Natural killer cell (primary cell): ENCODE measurements around the gene ZCCHC4. TPM values are rescaled to one million over a fixed set of nuclear protein-coding genes. Genes with fewer than 3 reads are reported as not detected.

Experiments
- ATAC-seq, 3 donors: fragments of 150-1000 bp in 2 of 3; fragments of 200-7000 bp in 1 of 3; cut with Tn5 transposase; 1 replicate in 1 of 3; 2 replicates in 2 of 3; pipeline ENCODE4 v1.10.0; 2021; ENCODE audit warnings: mild to moderate bottlenecking in 2 of 3, moderate library complexity in 2 of 3
- DNase-seq, 2 donors: peaks; one replicate each; pipeline versions ENCODE4 v3.0.0 to v3.0.0-alpha.2; 2013 to 2021; ENCODE audit warnings: mixed read lengths in 1 of 2
- H3K27ac ChIP-seq: one replicate; pipeline ENCODE4 v1.5.1; 2013; ENCODE audit warnings: mild to moderate bottlenecking, low read length
- H3K27me3 ChIP-seq: one replicate; pipeline ENCODE4 v1.6.1; 2013; ENCODE audit warnings: low read length; ENCODE audit not compliant: control insufficient read depth, insufficient read depth
- H3K36me3 ChIP-seq: one replicate; pipeline ENCODE4 v1.6.1; 2013; ENCODE audit warnings: low read length; ENCODE audit not compliant: control insufficient read depth, insufficient read depth
- H3K4me1 ChIP-seq: one replicate; pipeline ENCODE4 v1.6.1; 2013; ENCODE audit warnings: low read length; ENCODE audit not compliant: control insufficient read depth, insufficient read depth
- H3K4me3 ChIP-seq: one replicate; pipeline ENCODE4 v1.5.1; 2013; ENCODE audit warnings: low read length
- H3K9me3 ChIP-seq: one replicate; pipeline ENCODE4 v1.6.1; 2013; ENCODE audit warnings: low read length; ENCODE audit not compliant: control insufficient read depth, insufficient read depth
- H3K27ac Mint-ChIP-seq, 2 donors: one replicate each; pipeline ENCODE4 v1.8.0; 2022; ENCODE audit warnings: mild to moderate bottlenecking in 2 of 2, mixed read lengths in 2 of 2, moderate library complexity in 1 of 2
- H3K27me3 Mint-ChIP-seq, 2 donors: one replicate each; pipeline ENCODE4 v1.8.0; 2022; ENCODE audit warnings: low read depth in 2 of 2, mixed read lengths in 2 of 2
- H3K36me3 Mint-ChIP-seq: one replicate; pipeline ENCODE4 v1.8.0; 2022; ENCODE audit warnings: mixed read lengths
- H3K4me1 Mint-ChIP-seq, 2 donors: one replicate each; pipeline ENCODE4 v1.8.0; 2022; ENCODE audit warnings: mixed read lengths in 2 of 2
- H3K4me3 Mint-ChIP-seq: one replicate; pipeline ENCODE4 v1.8.0; 2022; ENCODE audit warnings: mild to moderate bottlenecking, moderate library complexity, mixed read lengths
- H3K9me3 Mint-ChIP-seq, 2 donors: one replicate each; pipeline ENCODE4 v1.8.0; 2022; ENCODE audit warnings: mixed read lengths in 2 of 2
- WGBS: methylation state at CpG from one replicate; pipeline ENCODE4 v1.1.7; 2013; ENCODE audit warnings: missing lambda C conversion rate; ENCODE audit not compliant: insufficient coverage; 5-methylcytosine and 5-hydroxymethylcytosine counted together
- intact Hi-C: fragments of 100-400 bp; cut with micrococcal nuclease; formaldehyde crosslinking; loops from one replicate; pipeline ENCODE4 v1.14.2; 2022
- total RNA-seq, 4 donors: library from RNA; stranded (reverse); fragments of 120-200 nt in 1 of 4; gene quantifications; one replicate each; pipeline versions ENCODE4 v1.2.3 to v1.2.4, GENCODE V29; 2013 to 2022
- TF ChIP-seq, protein P1 (sequence below): fragments of 200-600 bp; IDR thresholded peaks from one replicate; pipeline ENCODE4 v1.8.0; 2022; ENCODE audit warnings: antibody characterized with exemption

ZCCHC4 gene
- total RNA-seq, 3 donors from 2014 or later (not counting 1 experiment from before 2014, with no cell fraction given) = 9.4 to 12.0 (median 10.9) TPM

DNA sequence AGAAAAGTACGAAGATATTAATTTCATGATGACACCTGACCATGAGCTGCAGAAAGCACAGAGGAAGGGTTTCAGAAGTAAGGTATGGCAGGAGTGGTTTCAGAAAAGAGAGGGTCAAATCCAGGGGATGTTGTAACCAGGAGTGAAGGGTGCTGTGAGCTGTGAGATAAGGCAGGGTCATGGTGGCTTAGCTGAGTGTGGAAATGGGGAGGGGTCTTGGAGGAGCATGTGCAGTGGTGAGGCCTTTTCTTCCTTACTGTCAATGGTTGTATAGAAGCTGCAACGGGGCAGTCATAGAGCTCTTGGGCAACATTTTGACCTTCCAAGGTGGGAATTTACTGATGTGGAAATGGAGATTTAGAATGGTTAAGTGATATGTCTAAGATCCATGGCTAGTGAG lies 67.0 kb downstream of the ZCCHC4 start:
- Mint-ChIP-seq H3K27me3 (no peaks in the 10 kb centered on the region), H3K36me3 (no peaks in the 10 kb centered on the region), H3K9me3 (no peaks in the 10 kb centered on the region), H3K4me3 (no peak overlapping the region), H3K4me1 (peaks cover 5 to 16% of the 10 kb centered on the region in 2 donors), H3K27ac (no peak overlapping the region)
- intact Hi-C loops = loop anchor here (5.0 to 10.0 kb wide), 2 partner anchors 215 to 797 kb away; partner anchors contain the start of genes DHX15 and SEPSECS
- ATAC-seq (no peak), DNase-seq (no peak)
- H3K36me3 ChIP-seq = peaks cover 21% of the 10 kb centered on the region
- TF ChIP-seq, protein P1, sequence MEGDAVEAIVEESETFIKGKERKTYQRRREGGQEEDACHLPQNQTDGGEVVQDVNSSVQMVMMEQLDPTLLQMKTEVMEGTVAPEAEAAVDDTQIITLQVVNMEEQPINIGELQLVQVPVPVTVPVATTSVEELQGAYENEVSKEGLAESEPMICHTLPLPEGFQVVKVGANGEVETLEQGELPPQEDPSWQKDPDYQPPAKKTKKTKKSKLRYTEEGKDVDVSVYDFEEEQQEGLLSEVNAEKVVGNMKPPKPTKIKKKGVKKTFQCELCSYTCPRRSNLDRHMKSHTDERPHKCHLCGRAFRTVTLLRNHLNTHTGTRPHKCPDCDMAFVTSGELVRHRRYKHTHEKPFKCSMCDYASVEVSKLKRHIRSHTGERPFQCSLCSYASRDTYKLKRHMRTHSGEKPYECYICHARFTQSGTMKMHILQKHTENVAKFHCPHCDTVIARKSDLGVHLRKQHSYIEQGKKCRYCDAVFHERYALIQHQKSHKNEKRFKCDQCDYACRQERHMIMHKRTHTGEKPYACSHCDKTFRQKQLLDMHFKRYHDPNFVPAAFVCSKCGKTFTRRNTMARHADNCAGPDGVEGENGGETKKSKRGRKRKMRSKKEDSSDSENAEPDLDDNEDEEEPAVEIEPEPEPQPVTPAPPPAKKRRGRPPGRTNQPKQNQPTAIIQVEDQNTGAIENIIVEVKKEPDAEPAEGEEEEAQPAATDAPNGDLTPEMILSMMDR = no peak
- H3K4me3 ChIP-seq = no peak overlapping the region
- H3K27me3 ChIP-seq = no peaks in the 10 kb centered on the region
- peaks cover 18% of the 10 kb centered on the region for H3K4me1 ChIP-seq
- 92% methylated on average over 2 of the region's 2 CpGs for WGBS
- H3K27ac ChIP-seq = no peak overlapping the region
- no peaks in the 10 kb centered on the region for H3K9me3 ChIP-seq

DNA sequence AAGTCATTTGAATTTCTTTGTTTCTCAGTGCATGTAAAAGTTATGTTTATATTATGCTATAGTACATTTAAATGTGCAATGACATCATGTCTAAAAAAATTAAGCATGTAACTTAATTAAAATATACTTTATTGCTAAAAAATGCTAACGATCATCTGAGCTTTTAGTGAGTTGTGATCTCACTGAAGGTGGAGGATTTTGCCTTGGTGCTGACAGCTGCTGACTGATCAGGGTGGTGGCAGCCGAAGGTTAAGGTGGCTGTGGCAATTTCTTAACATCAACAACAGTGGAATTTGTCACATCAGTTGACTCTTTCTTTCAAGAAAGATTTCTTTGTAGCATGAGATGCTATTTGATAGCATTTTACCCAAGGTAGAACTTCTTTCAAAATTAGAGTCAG lies 71.1 kb downstream of the ZCCHC4 start:
- Histone ChIP-seq H3K36me3 (peaks cover 47% of the 10 kb centered on the region), H3K9me3 (no peaks in the 10 kb centered on the region), H3K4me3 (no peak overlapping the region), H3K27me3 (no peaks in the 10 kb centered on the region), H3K4me1 (peaks cover 4% of the 10 kb centered on the region), H3K27ac (no peak overlapping the region)
- intact Hi-C loops = no loop called here
- TF ChIP-seq, protein P1 = no peak
- no peaks in the 10 kb centered on the region for H3K9me3 Mint-ChIP-seq
- H3K4me1 Mint-ChIP-seq = peaks cover 0 to 5% of the 10 kb centered on the region in 2 donors
- H3K27ac Mint-ChIP-seq = no peak overlapping the region
- no peak overlapping the region for H3K4me3 Mint-ChIP-seq
- DNase-seq (no peak), ATAC-seq (no peak)
- H3K27me3 Mint-ChIP-seq = no peaks in the 10 kb centered on the region
- no CpG with 5 or more reads among the region's 2 CpGs for WGBS
- H3K36me3 Mint-ChIP-seq = no peaks in the 10 kb centered on the region

DNA sequence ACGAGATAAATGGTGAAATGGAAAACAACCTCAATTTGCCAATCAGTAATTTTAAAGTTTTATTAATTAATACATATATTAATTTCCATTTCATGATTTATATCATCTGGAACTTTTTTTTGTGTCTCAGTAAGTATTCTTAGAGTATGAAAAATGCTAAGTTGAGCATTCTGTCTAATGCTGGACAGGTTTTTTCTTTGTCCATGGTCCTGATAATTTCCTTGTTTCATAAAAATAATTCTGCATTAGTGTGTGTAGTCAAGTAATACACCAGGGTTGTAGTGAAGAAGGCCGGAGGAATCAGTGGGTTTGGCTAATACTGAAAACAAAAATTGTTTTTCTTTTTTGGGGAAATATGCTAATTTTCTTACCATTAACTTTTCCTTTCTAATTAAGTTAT lies 74.4 kb downstream of the ZCCHC4 start:
- TF ChIP-seq, protein P1 = no peak
- no peak overlapping the region for H3K4me3 Mint-ChIP-seq
- H3K27me3 Mint-ChIP-seq = no peaks in the 10 kb centered on the region
- intact Hi-C loops = no loop called here
- Histone ChIP-seq H3K9me3 (no peaks in the 10 kb centered on the region), H3K36me3 (peaks cover 66% of the 10 kb centered on the region), H3K27ac (no peak overlapping the region), H3K4me1 (no peaks in the 10 kb centered on the region), H3K4me3 (no peak overlapping the region), H3K27me3 (no peaks in the 10 kb centered on the region)
- peaks cover 8% of the 10 kb centered on the region for H3K36me3 Mint-ChIP-seq
- peaks cover 0 to 5% of the 10 kb centered on the region in 2 donors for H3K4me1 Mint-ChIP-seq
- ATAC-seq (no peak), DNase-seq (no peak)
- no peaks in the 10 kb centered on the region for H3K9me3 Mint-ChIP-seq
- 100% methylated on average over 1 of the region's 2 CpGs for WGBS
- no peak overlapping the region for H3K27ac Mint-ChIP-seq

DNA sequence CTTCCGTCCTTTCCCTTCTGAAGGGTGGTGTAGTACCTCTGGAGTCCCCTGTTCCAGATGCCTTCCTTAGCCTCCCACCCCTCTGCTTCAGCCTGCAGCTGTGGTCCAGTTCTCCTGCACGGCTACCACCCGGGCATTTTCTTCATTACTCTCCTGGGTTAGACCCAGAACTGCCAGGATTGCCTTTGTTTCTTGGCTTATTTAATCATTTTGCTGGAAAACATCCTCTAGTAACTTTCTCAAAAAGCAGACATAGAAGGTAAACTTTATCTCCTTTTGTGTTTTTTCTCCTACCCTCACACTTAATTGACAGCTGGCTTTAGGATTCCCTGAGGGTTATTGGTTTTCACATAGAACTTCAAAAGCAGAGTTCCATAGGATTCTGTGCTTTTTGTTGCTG lies 84.7 kb downstream of the ZCCHC4 start:
- Mint-ChIP-seq H3K9me3 (no peaks in the 10 kb centered on the region), H3K4me3 (no peak overlapping the region), H3K4me1 (peaks cover 0 to 5% of the 10 kb centered on the region in 2 donors), H3K36me3 (peaks cover 50% of the 10 kb centered on the region), H3K27me3 (no peaks in the 10 kb centered on the region), H3K27ac (no peak overlapping the region)
- intact Hi-C loops = no loop called here
- no peak overlapping the region for H3K4me3 ChIP-seq
- peaks cover 3% of the 10 kb centered on the region for H3K9me3 ChIP-seq
- peaks cover 83% of the 10 kb centered on the region for H3K36me3 ChIP-seq
- TF ChIP-seq, protein P1 = no peak
- no peaks in the 10 kb centered on the region for H3K27me3 ChIP-seq
- WGBS = 100% methylated on average over 3 of the region's 3 CpGs
- no peak overlapping the region for H3K27ac ChIP-seq
- DNase-seq (no peak), ATAC-seq (no peak)
- H3K4me1 ChIP-seq = no peaks in the 10 kb centered on the region
